Measurements from ENCODE around the gene SLC2A13. TPM values are rescaled to one million over a fixed set of nuclear protein-coding genes. Genes with fewer than 3 reads are reported as not detected.
"Not testable (repeated sequence)": the region's sequence is repeated elsewhere in the genome, so short reads cannot be mapped to it uniquely, and the experiment has no call there.

SLC2A13 gene
- total and polyA plus RNA-seq, 10 donors = 1.1 to 17.1 (median 7.6) TPM

- Histone ChIP-seq H3K27me3 (replicated peaks in 1 of 7) (no peaks in the 10 kb centered on the region), H3K36me3 (no peaks in the 10 kb centered on the region), H3K4me1 (no peaks in the 10 kb centered on the region), H3K27ac (no peak overlapping the region), H3K9me3 (no peaks in the 10 kb centered on the region), H3K4me3 (no peak overlapping the region)
- no peak for TF ChIP-seq CTCF (IDR thresholded peaks at IDR 0.05 in 8 of 11, conservative IDR thresholded peaks at IDR 0.05 in 3 of 11)
- no peak for TF ChIP-seq POLR2AphosphoS5 (IDR thresholded peaks at IDR 0.05)
- no peak for TF ChIP-seq POLR2A (IDR thresholded peaks at IDR 0.05)
- no peak for DNase-seq
- intact Hi-C loops (cut with DNase I; ENCODE audit: low total_unique reads) = no loop called here
- WGBS, 5 donors = 77 to 88% (median 82%) methylated on average over 6 of the region's 6 CpGs
These were observed 51.2 kb downstream of the SLC2A13 start for GRCh38 chr12:40054555-40055227.

GRCh38 chr12:40049268-40049667, 56.6 kb downstream of the SLC2A13 start:
- Histone ChIP-seq H3K27me3 (replicated peaks in 1 of 7) (no peaks in the 10 kb centered on the region), H3K9me3 (no peaks in the 10 kb centered on the region), H3K4me1 (no peaks in the 10 kb centered on the region), H3K27ac (no peak overlapping the region), H3K36me3 (no peaks in the 10 kb centered on the region), H3K4me3 (no peak overlapping the region)
- DNase-seq = no peak
- WGBS, 5 donors = 84 to 96% (median 94%) methylated on average over 1 of the region's 1 CpG
- TF ChIP-seq POLR2AphosphoS5 (IDR thresholded peaks at IDR 0.05) (no peak), CTCF (IDR thresholded peaks at IDR 0.05 in 8 of 11, conservative IDR thresholded peaks at IDR 0.05 in 3 of 11) (no peak), POLR2A (IDR thresholded peaks at IDR 0.05) (no peak)
- intact Hi-C loops (cut with DNase I; ENCODE audit: low total_unique reads) = no loop called here

GRCh38 chr12:40047002-40047401, 58.9 kb downstream of the SLC2A13 start:
- H3K36me3 ChIP-seq; H3K4me3 ChIP-seq; H3K4me1 ChIP-seq; H3K27me3 ChIP-seq (replicated peaks in 1 of 7); DNase-seq; H3K27ac ChIP-seq; H3K9me3 ChIP-seq; intact Hi-C loops (cut with DNase I; ENCODE audit: low total_unique reads): not testable (repeated sequence)
- WGBS, 5 donors = 91 to 100% (median 94%) methylated on average over 3 of the region's 3 CpGs

GRCh38 chr12:40045656-40046055, 60.2 kb downstream of the SLC2A13 start:
- 91 to 97% (median 93%) methylated on average over 2 of the region's 2 CpGs for WGBS, 5 donors
- no peaks in the 10 kb centered on the region for H3K27me3 ChIP-seq (replicated peaks in 1 of 7)
- H3K9me3 ChIP-seq = no peaks in the 10 kb centered on the region
- no peaks in the 10 kb centered on the region for H3K36me3 ChIP-seq
- no peak overlapping the region for H3K4me3 ChIP-seq
- H3K27ac ChIP-seq = no peak overlapping the region
- no peak for DNase-seq
- no peaks in the 10 kb centered on the region for H3K4me1 ChIP-seq
- no peak for TF ChIP-seq POLR2AphosphoS5 (IDR thresholded peaks at IDR 0.05)
- TF ChIP-seq POLR2A (IDR thresholded peaks at IDR 0.05) = no peak
- TF ChIP-seq CTCF (IDR thresholded peaks at IDR 0.05 in 8 of 11, conservative IDR thresholded peaks at IDR 0.05 in 3 of 11) = no peak
- intact Hi-C loops (cut with DNase I; ENCODE audit: low total_unique reads) = no loop called here

GRCh38 chr12:40044396-40044795, 61.5 kb downstream of the SLC2A13 start:
- H3K4me1 ChIP-seq = no peaks in the 10 kb centered on the region
- H3K4me3 ChIP-seq = no peak overlapping the region
- intact Hi-C loops (cut with DNase I; ENCODE audit: low total_unique reads) = no loop called here
- H3K27me3 ChIP-seq (replicated peaks in 1 of 7) = no peaks in the 10 kb centered on the region
- no peak overlapping the region for H3K27ac ChIP-seq
- TF ChIP-seq POLR2AphosphoS5 (IDR thresholded peaks at IDR 0.05) = no peak
- H3K9me3 ChIP-seq = no peaks in the 10 kb centered on the region
- DNase-seq = no peak
- H3K36me3 ChIP-seq = no peaks in the 10 kb centered on the region
